Measurements from ENCODE around the gene DIPK1B. TPM values are rescaled to one million over a fixed set of nuclear protein-coding genes. Genes with fewer than 3 reads are reported as not detected.
"Not testable (repeated sequence)": the region's sequence is repeated elsewhere in the genome, so short reads cannot be mapped to it uniquely, and the experiment has no call there.

DIPK1B gene
- total RNA-seq, 1 experiment from 2014 or later, result 45.4 TPM

DNA sequence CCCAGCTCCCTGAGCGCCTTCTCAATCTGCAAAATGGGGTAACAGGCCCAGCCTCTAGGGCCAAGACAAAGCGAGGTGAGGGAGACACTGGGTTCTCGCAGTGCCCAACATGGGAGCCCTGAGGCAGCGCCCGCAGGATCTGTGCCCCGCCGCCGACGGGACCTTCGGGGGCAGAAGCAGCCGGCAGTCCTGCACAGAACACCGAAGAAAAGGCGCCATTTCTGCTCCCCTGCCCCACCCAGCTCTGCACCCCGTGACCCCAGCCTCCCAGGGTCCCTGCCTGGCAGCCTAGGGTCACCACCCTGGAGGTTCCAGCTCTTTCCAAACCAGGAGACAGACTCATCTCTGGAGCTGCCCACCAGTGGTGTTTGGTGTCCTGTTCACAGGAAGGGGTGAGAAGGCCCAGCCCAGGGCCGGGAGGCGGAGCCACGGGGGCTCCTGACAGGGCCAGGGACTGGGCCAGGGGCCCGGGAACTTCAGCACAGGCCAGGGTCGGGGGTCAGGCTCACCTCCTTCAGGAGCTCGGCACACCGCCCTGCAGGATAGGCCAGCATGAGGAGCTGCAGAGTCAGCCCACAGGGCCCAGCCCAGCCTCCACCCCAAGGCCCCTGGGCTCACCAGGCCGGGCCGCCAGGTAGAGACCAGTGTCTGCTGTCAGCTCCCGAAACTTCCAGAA lies 42.4 kb downstream of the DIPK1B start:
- H3K27me3 Mint-ChIP-seq (ENCODE audit: low read depth), result peaks cover 3% of the 10 kb centered on the region; the same call in 1 of the 2 replicates
- DNase-seq (ENCODE audit: low spot score) (no peak), ATAC-seq (peak; percentile 61)
- CTCF ChIA-PET, result interaction anchor here (0.7 to 1.7 kb wide), 8 partner anchors 8 to 294 kb away, joined by 3 to 11 read pairs (median 3); partner anchors contain the start of gene LCN10
- H3K9me3 Mint-ChIP-seq, result peaks cover 33% of the 10 kb centered on the region
- peaks cover 11% of the 10 kb centered on the region for H3K36me3 Mint-ChIP-seq
- POLR2A ChIA-PET, result no interaction called here
- TF ChIP-seq CREB1 (CRISPR knock-in tag; IDR thresholded peaks at IDR 0.05) (no peak), ZNF138 (CRISPR knock-in tag; conservative IDR thresholded peaks at IDR 0.05) (no peak), TEAD4 (CRISPR knock-in tag; IDR thresholded peaks at IDR 0.05) (no peak)
- TF ChIP-seq, protein P1, sequence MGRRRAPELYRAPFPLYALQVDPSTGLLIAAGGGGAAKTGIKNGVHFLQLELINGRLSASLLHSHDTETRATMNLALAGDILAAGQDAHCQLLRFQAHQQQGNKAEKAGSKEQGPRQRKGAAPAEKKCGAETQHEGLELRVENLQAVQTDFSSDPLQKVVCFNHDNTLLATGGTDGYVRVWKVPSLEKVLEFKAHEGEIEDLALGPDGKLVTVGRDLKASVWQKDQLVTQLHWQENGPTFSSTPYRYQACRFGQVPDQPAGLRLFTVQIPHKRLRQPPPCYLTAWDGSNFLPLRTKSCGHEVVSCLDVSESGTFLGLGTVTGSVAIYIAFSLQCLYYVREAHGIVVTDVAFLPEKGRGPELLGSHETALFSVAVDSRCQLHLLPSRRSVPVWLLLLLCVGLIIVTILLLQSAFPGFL (CRISPR knock-in tag; IDR thresholded peaks at IDR 0.05; ENCODE audit: borderline replicate concordance), result no peak
- TF ChIP-seq, protein P2, sequence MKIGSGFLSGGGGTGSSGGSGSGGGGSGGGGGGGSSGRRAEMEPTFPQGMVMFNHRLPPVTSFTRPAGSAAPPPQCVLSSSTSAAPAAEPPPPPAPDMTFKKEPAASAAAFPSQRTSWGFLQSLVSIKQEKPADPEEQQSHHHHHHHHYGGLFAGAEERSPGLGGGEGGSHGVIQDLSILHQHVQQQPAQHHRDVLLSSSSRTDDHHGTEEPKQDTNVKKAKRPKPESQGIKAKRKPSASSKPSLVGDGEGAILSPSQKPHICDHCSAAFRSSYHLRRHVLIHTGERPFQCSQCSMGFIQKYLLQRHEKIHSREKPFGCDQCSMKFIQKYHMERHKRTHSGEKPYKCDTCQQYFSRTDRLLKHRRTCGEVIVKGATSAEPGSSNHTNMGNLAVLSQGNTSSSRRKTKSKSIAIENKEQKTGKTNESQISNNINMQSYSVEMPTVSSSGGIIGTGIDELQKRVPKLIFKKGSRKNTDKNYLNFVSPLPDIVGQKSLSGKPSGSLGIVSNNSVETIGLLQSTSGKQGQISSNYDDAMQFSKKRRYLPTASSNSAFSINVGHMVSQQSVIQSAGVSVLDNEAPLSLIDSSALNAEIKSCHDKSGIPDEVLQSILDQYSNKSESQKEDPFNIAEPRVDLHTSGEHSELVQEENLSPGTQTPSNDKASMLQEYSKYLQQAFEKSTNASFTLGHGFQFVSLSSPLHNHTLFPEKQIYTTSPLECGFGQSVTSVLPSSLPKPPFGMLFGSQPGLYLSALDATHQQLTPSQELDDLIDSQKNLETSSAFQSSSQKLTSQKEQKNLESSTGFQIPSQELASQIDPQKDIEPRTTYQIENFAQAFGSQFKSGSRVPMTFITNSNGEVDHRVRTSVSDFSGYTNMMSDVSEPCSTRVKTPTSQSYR (CRISPR knock-in tag; IDR thresholded peaks at IDR 0.05), result no peak
- TF ChIP-seq, protein P3, sequence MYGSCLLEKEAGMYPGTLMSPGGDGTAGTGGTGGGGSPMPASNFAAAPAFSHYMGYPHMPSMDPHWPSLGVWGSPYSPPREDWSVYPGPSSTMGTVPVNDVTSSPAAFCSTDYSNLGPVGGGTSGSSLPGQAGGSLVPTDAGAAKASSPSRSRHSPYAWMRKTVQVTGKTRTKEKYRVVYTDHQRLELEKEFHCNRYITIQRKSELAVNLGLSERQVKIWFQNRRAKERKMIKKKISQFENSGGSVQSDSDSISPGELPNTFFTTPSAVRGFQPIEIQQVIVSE (CRISPR knock-in tag; IDR thresholded peaks at IDR 0.05; ENCODE audit: borderline replicate concordance), result no peak
- TF ChIP-seq, protein P4, sequence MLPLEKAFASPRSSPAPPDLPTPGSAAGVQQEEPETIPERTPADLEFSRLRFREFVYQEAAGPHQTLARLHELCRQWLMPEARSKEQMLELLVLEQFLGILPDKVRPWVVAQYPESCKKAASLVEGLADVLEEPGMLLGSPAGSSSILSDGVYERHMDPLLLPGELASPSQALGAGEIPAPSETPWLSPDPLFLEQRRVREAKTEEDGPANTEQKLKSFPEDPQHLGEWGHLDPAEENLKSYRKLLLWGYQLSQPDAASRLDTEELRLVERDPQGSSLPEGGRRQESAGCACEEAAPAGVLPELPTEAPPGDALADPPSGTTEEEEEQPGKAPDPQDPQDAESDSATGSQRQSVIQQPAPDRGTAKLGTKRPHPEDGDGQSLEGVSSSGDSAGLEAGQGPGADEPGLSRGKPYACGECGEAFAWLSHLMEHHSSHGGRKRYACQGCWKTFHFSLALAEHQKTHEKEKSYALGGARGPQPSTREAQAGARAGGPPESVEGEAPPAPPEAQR (CRISPR knock-in tag; IDR thresholded peaks at IDR 0.05), result no peak
- H3K27ac Mint-ChIP-seq, result no peak overlapping the region
- H3K4me1 Mint-ChIP-seq, result no peaks in the 10 kb centered on the region
- no peak overlapping the region for H3K4me3 Mint-ChIP-seq

DNA sequence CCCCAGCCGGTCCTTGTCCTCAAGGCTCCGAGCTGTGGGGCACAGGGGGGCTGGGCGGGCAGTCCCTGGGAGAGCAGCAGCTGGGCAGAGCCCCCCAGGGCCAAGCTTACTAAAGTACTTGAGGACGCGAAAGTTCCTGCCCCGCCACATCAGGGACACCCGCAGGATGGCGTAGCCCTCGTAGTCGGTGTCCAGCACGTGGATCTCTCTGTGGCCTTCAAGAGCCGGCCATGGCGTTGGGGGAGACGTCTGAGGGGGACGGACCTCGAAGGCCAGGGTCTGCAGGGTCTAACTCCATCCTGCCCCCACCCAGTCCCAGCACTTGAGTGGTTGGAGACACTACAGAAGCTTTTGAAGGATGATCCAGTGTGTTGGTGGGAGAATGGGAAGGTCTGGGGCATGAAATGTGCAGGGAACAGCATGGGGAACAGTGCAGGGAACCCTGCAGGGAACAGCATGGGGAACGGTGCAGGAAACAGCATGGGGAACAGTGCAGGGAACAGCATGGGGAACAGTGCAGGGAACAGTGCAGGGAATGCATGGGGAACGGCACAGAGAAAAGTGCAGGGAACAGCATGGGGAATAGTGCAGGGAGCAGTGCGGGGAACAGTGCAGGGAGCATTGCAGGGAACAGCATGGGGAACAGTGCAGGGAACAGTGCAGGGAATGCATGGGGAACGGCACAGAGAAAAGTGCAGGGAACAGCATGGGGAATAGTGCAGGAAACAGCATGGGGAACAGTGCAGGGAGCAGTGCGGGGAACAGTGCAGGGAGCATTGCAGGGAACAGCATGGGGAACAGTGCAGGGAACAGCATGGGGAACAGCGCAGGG lies 43.1 kb downstream of the DIPK1B start:
- peak; percentile 63; the same call in 1 of the 2 replicates for TF ChIP-seq GTF2I (CRISPR knock-in tag; conservative IDR thresholded peaks at IDR 0.05)
- H3K9me3 Mint-ChIP-seq, result peaks cover 33% of the 10 kb centered on the region
- H3K36me3 Mint-ChIP-seq, result peaks cover 11% of the 10 kb centered on the region
- ATAC-seq; H3K27me3 Mint-ChIP-seq (ENCODE audit: low read depth); POLR2A ChIA-PET; DNase-seq (ENCODE audit: low spot score); H3K4me1 Mint-ChIP-seq; H3K4me3 Mint-ChIP-seq; H3K27ac Mint-ChIP-seq: not testable (repeated sequence)
- CTCF ChIA-PET, result interaction anchor here (0.7 to 1.7 kb wide), 6 partner anchors 8 to 293 kb away, joined by 3 to 11 read pairs (median 4); partner anchors contain the start of gene LCN10

DNA sequence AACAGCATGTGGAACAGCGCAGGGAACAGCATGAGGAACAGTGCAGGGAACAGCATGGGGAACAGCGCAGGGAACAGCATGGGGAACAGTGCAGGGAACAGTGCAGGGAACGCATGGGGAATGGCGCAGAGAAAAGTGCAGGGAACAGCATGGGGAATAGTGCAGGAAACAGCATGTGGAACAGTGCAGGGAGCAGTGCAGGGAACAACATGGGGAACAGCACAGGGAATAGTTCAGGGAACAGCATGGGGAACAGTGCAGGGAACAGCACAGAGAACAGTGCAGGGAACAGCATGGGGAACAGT lies 43.7 kb downstream of the DIPK1B start:
- H3K36me3 Mint-ChIP-seq, result peaks cover 11% of the 10 kb centered on the region
- H3K4me1 Mint-ChIP-seq, result peaks cover 7% of the 10 kb centered on the region
- H3K4me3 Mint-ChIP-seq, result no peak overlapping the region
- H3K27me3 Mint-ChIP-seq (ENCODE audit: low read depth), result peaks cover 3% of the 10 kb centered on the region; the same call in 1 of the 2 replicates
- ChIA-PET POLR2A (no interaction called here), CTCF (no interaction called here)
- H3K27ac Mint-ChIP-seq, result no peak overlapping the region
- no peak for DNase-seq (ENCODE audit: low spot score)
- TF ChIP-seq NFATC4 (CRISPR knock-in tag; IDR thresholded peaks at IDR 0.05) (no peak), ZNF232 (CRISPR knock-in tag; IDR thresholded peaks at IDR 0.05) (no peak)
- H3K9me3 Mint-ChIP-seq, result peaks cover 31% of the 10 kb centered on the region
- ATAC-seq, result no peak

DNA sequence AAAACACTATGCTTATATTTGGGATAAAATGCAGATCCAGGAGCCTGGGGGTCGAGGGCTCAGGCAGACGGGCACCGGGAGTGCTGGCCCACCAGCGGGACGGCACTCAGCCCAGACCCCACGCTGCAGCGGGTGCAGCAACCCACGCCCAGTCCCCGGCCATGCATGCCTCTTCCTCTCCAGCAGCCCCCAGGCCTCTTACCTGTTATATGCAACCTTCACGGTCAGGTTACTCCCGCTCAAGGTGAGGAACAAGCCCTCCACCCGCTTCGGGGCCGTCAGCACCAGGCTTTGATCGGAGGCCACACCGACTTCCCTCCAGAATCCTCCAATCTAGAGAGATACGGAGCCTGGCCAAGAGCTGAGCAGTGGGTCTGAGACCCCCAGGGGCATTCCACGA lies 44.5 kb downstream of the DIPK1B start:
- Mint-ChIP-seq H3K27ac (no peak overlapping the region), H3K27me3 (ENCODE audit: low read depth) (no peaks in the 10 kb centered on the region; the same call in 1 of the 2 replicates), H3K9me3 (peaks cover 24% of the 10 kb centered on the region), H3K4me1 (peaks cover 8% of the 10 kb centered on the region), H3K4me3 (no peak overlapping the region), H3K36me3 (peaks cover 8% of the 10 kb centered on the region)
- ChIA-PET POLR2A (no interaction called here), CTCF (interaction anchor here (0.9 to 2.2 kb wide), 3 partner anchors 20 to 51 kb away, joined by 3 to 31 read pairs (median 7); partner anchors contain the start of gene RABL6)
- ATAC-seq, result no peak
- no peak for DNase-seq (ENCODE audit: low spot score)
- TF ChIP-seq CREB1 (CRISPR knock-in tag; IDR thresholded peaks at IDR 0.05) (no peak), ZNF416 (CRISPR knock-in tag; IDR thresholded peaks at IDR 0.05) (no peak), ZNF263 (CRISPR knock-in tag; IDR thresholded peaks at IDR 0.05; ENCODE audit: low read depth) (no peak), SMAD4 (CRISPR knock-in tag; IDR thresholded peaks at IDR 0.05) (no peak), ELF4 (CRISPR knock-in tag; IDR thresholded peaks at IDR 0.05; ENCODE audit: low read depth) (no peak), EMX1 (CRISPR knock-in tag; IDR thresholded peaks at IDR 0.05) (no peak), FOXK1 (CRISPR knock-in tag; IDR thresholded peaks at IDR 0.05) (no peak), TEAD1 (CRISPR knock-in tag; IDR thresholded peaks at IDR 0.05) (no peak)
- TF ChIP-seq, protein P5, sequence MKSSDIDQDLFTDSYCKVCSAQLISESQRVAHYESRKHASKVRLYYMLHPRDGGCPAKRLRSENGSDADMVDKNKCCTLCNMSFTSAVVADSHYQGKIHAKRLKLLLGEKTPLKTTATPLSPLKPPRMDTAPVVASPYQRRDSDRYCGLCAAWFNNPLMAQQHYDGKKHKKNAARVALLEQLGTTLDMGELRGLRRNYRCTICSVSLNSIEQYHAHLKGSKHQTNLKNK (CRISPR knock-in tag; IDR thresholded peaks at IDR 0.05), result no peak
- TF ChIP-seq, protein P6, sequence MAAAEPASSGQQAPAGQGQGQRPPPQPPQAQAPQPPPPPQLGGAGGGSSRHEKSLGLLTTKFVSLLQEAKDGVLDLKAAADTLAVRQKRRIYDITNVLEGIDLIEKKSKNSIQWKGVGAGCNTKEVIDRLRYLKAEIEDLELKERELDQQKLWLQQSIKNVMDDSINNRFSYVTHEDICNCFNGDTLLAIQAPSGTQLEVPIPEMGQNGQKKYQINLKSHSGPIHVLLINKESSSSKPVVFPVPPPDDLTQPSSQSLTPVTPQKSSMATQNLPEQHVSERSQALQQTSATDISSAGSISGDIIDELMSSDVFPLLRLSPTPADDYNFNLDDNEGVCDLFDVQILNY (CRISPR knock-in tag; IDR thresholded peaks at IDR 0.05), result no peak
